Astrocyte of the cerebellum (primary cell): ENCODE measurements around the gene S100PBP.

Experiments used
- DNase-seq: peaks from one replicate; pipeline ENCODE4 v3.0.0-alpha.2; 2011; ENCODE audit warnings: low read depth
- H3K4me3 ChIP-seq: 2 replicates; pipeline ENCODE4 v1.5.1; 2011; ENCODE audit warnings: mild to moderate bottlenecking, low read depth, low read length, moderate library complexity
- in situ Hi-C: cut with HindIII; loops from 2 replicates; pipeline ENCODE4 v1.10.0; 2017; ENCODE audit warnings: low sequenced_read_pairs
- TF ChIP-seq, protein P1 (sequence below): IDR thresholded peaks from 2 replicates; pipeline ENCODE4 v1.5.1; 2012; ENCODE audit warnings: low read length, low read depth, moderate library complexity, mild to moderate bottlenecking; ENCODE audit errors: missing control alignments

The S100PBP gene

DNA sequence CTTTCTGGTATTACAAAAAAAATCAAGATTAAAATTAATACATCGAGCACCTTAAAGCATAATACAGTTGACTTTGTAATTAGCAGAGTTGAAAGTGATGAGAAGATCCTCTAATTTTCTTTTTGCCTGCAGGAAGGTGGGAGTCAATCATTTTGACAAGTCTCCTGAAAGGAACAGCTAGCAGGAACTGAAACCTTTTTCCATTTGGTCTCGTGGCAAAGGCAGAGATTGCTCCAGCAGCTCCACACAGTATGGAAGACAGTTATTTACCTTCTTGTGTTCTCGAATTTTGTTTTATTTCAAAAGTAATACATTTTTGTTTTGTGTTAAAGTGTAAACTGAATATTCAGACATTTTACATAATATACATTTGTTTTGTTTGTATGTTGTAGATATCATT, 7.7 kb downstream of the S100PBP start:
- TF ChIP-seq, protein P1, sequence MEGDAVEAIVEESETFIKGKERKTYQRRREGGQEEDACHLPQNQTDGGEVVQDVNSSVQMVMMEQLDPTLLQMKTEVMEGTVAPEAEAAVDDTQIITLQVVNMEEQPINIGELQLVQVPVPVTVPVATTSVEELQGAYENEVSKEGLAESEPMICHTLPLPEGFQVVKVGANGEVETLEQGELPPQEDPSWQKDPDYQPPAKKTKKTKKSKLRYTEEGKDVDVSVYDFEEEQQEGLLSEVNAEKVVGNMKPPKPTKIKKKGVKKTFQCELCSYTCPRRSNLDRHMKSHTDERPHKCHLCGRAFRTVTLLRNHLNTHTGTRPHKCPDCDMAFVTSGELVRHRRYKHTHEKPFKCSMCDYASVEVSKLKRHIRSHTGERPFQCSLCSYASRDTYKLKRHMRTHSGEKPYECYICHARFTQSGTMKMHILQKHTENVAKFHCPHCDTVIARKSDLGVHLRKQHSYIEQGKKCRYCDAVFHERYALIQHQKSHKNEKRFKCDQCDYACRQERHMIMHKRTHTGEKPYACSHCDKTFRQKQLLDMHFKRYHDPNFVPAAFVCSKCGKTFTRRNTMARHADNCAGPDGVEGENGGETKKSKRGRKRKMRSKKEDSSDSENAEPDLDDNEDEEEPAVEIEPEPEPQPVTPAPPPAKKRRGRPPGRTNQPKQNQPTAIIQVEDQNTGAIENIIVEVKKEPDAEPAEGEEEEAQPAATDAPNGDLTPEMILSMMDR, result no peak
- DNase-seq, result no peak
- in situ Hi-C loops, result no loop called here
- H3K4me3 ChIP-seq, result no peak overlapping the region

DNA sequence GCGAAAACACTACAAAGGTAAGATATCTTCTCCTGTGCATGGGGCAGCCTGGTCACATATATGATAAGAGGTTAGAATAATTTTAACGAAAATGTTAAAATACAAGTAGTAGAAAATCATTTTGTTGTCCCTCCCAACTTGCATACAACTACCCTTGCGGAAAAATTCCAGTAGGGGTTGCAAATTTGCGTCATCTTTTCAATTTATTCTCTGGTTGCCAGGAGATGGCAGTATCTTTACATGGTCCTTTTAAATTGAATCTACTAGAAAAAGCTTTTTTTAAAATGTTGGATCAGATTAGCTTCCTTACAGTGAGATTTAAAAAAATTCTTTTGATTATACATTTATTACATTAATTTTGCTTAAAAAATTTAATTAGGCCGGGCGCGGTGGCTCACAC, 10.9 kb downstream of the S100PBP start:
- no peak for DNase-seq
- in situ Hi-C loops, result no loop called here
- H3K4me3 ChIP-seq, result no peak overlapping the region
- TF ChIP-seq, protein P1, result no peak

DNA sequence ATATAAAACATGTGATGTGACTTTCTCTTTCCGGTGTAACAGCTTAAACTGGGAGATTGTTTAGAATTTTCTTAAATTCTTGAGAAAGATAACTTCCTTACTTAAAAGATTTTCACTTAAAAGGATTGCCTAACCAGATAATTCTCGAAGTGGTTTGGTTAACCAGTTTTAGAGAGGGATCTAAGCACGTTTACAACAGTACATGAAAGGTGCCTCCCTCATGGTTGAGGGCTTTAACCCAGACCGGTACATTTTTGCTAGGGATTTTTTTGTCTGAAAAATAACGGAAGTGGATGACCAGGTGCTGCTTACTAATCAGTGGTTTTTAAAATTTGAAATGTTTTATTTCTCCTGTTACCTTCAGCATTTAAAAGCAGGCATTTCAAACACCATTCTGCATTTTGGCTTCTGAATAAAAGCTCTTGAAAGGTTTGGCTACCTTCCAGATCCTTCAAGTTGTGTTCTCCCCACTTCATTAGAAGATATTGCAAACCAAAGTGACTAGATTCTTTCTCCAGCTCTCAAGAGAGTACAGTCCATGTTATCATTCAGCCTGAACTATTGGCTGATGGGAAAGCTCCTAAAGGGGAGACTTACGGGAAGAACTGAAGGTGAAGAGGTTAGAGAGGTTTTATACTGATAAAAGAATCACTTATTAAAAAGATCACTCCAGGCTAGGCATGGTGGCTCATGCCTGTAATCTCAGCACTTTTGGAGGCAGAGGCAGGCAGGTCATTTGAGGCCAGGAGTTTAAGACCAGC, 12.8 kb downstream of the S100PBP start:
- no peak overlapping the region for H3K4me3 ChIP-seq
- in situ Hi-C loops, result no loop called here
- no peak for DNase-seq
- TF ChIP-seq, protein P1, result no peak

DNA sequence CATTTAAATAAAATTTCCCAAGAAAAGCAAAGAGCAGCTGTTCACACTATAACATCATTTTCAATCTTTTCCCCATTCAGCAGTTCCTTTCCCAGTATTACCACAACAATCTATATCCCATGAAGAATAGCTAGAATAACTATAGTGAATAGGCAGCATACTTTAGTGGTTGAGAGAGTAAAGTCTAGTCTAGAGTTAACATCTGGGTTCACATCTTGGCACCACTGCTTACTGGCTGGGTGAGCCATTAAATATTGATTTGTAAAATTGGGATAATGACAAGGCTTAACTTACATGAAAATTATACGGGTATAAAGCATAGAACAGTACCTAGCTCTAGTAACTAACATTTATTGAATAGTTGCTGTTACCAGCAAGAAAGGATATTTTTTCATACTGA, 14.4 kb downstream of the S100PBP start:
- DNase-seq, result no peak
- H3K4me3 ChIP-seq, result no peak overlapping the region
- TF ChIP-seq, protein P1, result no peak
- in situ Hi-C loops, result no loop called here

DNA sequence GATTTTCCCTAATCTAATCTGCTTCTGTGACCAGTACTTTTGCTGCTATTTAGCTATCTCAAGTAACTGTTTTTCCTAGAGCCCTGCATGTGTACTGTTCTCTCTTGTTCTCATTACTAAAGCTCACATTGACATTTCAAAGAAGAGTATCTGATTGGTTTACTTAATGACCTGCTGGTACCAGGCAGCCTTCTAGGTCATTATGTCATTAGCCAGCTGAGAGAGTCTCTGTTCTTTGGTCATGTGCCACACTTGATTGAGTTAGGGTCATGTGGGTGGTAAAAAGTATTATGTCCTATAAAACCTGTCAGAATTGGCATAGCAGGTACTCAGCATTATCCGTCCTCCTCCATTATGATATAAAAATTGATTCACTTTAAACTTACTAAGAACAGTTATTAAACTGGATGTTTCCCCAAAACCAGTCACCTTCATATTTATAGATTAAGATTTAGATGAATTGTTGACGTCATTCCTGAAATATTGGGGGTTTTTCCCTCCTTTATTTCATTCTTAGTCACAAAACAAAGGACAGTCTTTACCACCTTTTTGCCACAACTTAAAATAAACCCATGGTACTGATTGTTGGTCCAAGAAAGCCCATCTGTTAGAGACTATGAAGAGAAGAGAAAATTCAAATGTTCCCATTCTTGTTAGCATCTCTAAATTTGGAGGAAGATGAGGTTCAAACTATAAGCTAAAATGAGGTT, 31.1 kb downstream of the S100PBP start:
- DNase-seq, result no peak
- no peak overlapping the region for H3K4me3 ChIP-seq
- TF ChIP-seq, protein P1, result no peak
- in situ Hi-C loops, result no loop called here

DNA sequence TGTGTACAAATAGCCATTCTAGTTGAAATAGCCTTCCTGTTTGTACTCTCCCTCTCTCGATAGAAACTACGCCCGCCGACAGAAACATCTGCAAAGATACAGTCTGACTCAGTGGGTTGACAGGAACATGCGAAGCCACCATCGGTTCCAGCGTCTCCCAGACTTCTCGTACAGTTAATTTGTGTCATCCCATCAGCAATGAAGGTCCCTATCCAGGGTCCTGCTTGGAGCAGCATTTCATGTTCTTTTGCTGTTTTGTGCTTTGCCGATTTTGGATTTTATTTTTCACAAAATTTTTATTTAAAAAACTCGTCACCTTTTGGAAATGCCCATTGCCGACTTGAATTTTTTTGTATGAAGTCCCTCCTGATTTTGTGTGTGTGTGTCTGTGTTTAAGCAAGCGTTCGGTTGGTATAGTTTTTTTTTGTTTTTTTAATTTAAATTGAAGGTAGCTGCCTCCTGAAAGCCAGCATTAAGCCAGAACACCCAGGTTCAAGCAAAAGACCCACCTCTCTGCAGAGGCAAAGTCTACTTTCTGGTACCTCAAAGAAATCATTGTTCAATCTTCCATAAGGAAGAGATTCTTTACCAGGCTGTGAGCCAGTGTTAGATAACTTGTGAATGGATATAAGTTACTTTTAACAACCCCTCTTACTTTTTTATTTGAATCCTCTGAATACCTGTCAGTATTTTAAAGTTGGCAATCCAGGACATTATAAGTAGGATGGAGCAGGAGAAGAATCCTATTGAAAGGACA, 38.6 kb downstream of the S100PBP start:
- no peak overlapping the region for H3K4me3 ChIP-seq
- in situ Hi-C loops, result no loop called here
- DNase-seq, result no peak
- TF ChIP-seq, protein P1, result no peak
